ENCODE results near the gene SLC16A12.

- TF ChIP-seq CTCF (IDR thresholded peaks at IDR 0.05; ENCODE audit: poor library complexity): no peak
- TF ChIP-seq EZH2phosphoT487 (IDR thresholded peaks at IDR 0.05; ENCODE audit: low read depth, severe bottlenecking, unreplicated experiment): no peak
- no peak for TF ChIP-seq EZH2 (IDR thresholded peaks at IDR 0.05; ENCODE audit: borderline replicate concordance)
Measured at GRCh38 chr10:89515031-89515841, 20.2 kb downstream of the SLC16A12 start.

Data from hepatocyte (in vitro differentiated cells).